NCI-H345 treated with DMSO at 0.1 percent for 48 hours (cell line): ENCODE measurements around the gene NFIA.

Experiments
- DNase-seq: peaks from one replicate; lab custom pipeline; 2025; ENCODE audit not compliant: unreplicated experiment; lab: John Stamatoyannopoulos, UW

The NFIA gene

DNA sequence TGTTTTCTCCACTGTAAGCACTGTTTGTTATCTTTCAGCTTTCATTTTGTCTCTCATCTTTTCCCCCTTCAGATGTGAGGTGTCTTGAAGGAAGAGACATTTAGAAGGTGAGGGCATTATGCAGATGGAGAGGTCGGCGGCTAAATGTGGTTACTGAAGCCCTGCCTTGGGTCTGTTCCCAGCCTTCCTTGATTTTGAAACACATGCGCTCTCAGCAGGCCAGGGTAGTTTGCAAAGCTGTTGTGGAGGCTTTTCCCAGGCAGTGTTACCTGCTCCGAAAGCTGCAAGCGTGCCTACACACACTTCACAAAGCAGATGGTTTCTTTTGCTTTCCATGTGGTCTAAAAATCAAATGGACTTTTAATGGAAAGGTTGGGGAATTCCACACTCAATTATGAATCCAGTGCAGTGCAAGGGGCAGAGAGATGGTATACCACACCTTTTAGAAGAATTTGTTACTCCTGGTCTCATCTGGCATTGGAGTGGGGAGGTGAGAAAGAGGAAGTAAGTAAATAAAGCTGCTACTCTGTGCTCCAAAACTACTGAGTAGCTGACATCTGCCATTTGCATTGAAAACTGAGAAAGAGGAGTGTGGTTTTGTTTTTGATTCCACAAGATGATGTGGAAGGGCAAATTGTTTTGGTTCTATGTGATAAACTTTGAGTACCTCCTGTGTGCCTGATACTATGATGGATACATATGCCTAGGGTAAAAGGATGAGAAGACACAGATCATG, 91.9 kb downstream of the NFIA start:
- DNase-seq = no peak

DNA sequence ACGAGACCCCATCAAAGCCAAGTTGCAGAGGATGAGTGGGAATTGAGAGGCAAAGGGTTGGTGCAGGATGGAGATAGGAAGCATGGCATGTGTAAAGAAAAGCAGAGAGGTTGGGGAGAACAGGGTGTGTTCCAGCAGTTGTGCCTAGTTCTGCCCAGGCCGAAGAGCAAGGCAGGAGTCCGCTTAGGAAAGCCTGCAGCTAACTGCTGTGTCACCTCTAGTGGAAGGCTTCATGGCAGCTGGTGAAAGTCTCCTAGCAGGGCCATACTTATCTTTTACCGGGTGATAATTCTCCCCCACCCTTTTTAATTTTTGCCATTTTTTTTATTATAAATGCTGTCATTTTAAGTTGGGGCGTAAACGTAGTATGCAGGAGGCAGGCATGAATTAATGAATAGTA, 93.6 kb downstream of the NFIA start:
- no peak for DNase-seq

DNA sequence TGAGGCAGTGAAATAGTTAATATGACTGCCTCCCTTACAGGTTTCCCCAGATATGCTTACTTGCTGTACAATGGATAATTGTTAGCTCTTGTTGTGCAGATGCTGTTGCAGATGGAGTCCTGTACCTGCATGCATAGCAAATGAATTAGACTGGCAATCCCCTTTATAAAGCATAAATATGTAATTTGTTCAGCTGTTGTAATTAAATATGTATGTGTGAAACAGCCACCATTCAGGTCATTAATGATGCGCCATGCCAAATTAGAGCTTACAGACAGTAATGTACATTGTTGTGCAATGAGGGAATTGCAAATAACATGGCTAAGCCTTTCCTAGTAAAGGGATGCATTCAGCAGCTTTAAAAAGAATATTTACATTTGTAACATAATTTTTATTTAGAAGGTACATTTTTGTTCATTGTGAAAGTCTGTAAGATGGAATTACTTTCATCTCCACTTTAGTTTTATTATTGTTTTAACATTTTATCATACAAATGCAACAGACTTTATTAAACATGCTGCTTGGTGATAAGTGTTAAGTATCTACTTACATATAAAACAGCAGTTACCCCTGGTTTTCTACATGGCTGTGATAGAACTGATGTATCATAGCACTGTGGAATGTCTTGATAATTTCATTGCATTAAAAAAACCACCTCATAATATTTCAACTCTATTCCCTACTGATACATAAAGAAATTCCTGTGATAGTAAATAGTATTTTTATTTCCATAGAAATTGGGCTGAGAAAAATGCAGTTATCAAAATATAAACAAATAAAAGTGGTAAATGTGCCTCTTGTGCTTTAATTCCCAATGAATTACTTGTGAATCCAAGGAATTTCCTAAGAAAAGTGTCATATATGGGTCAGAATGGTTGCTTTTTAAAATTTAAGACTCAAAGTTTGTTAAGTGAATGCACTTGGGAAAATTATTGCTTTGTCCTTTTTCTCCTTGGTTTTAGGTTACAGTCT, 99.0 kb downstream of the NFIA start:
- DNase-seq = no peak

DNA sequence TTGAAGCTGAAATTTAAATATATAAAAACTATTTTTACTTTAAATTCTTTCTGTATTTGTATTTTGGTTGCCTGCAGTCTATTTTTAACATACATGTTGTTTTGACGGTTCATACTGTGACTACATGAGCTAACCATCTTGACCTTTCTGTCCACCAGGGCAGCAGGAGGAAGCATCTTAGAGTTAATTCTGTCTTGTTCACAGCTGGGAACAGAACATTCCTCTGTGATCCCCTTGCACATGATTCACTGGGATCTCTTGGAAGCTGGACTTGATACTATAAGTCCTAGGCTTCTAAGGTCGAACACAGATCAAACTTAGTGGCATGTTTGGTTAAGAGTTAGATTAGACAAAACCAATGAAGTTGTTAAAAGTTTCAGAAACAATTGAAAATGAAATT, 99.7 kb downstream of the NFIA start:
- no peak for DNase-seq

DNA sequence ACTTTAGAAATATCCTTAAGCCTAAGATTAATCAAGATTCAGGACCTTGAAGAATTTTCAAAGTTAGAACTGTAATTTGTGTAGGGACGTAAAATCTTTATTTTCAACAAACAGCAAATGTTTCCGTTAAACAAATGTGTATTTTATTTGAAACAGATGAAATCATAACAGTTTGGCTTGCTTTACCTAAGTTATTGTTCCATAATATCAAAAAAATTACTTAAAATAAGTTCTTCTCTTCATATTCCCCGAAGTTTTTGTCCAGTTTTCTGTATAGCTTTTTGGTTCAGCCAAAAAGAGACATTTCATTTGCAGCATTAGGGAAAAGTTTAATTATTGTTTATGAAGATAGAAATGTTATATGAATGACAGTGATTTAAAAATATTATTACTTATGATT, 100.1 kb downstream of the NFIA start:
- no peak for DNase-seq

DNA sequence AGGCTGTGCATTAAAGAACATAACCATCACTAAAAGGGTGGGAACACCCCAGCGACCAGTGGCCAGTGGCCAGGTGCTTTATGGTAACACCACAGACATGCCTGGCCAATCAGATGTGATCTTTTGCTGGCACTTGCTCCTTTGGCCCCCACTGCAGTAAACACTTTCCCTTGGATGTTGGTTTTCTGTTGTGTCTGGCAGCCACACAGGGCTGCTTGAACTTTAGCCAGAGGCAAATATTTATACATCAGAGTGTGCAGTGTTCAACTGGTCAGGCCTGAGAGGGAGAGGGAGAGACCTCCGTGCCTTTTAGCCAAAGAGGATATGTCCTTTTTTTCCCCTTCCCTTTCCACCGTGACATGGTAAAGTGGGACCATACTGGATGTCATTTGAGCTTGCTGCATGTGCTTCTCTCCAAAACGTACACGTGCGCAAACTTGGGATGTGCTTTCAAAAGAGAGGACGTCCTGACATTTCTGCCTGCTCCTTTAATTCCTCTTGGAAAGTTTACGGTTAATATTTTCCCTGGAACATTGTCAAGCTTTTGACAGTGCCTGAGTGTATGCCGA, 101.2 kb downstream of the NFIA start:
- DNase-seq = no peak

DNA sequence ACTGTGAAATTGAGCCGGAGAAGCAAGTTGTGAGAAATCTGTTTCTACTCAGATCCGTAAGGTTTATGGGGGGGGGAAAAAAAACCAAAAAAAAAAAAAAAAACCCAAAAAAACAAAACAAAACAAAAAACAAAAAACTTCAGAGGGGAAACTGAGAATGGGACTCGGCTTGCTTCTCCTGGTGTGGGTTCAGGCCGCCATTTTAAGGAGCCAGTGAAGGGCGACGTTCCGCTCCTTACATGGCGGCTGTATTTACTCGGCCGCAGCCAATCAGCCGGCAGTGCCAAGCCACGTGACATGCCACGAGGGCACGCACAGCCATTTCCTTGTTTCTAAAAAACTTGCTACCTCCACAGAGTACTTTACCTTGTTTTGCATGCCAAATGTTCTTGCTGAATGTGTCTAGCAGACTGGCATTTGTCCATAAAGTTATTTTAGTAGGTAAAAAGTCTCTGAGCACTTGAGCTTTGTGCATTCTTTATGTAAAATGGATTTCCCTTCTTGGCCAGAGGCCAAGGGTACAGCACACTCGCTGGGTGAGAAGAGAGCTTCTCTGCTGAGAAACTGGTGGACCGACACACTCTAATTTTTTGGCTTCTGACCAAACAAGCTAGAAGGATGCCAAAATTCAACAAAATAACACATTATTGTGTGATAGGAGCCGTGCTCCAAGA, 101.8 kb downstream of the NFIA start:
- DNase-seq = peak; percentile 57

DNA sequence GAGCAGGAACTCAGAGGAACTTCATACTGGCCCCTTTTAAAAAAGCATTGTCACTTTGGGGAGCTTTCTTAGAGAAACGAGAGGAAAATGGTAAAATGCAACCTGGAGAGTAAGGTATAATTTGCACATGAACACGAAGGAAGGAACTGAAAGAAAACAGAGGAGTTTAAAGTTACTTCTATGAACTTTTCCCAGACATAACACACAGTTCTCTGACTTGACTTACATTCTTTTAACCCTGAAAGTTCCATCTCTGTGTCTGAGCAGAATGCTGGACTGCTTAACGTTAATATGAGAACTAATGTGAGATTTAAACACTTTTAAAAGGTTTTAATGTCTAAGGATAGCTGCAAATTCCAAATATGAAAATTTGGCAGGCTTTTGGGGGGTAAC, 102.3 kb downstream of the NFIA start:
- DNase-seq = no peak

DNA sequence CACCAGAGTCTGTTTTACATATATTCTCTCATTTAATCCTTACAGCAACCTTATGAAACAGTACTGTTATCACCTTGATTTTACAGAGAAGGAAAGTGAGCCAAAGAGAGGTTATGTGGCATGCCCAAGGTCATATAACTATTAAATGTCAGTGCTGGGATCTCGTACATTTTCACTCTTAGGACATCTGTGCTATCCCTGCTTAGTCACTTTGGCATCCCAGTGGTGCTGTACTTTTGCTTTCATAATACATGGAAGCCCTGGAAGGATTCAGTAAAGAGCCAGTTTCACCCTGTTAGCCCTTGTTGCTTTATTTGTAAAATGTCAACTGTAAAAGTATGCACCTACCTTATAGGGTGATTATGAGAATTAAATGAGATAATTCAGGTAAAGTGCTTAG, 104.4 kb downstream of the NFIA start:
- DNase-seq = no peak

DNA sequence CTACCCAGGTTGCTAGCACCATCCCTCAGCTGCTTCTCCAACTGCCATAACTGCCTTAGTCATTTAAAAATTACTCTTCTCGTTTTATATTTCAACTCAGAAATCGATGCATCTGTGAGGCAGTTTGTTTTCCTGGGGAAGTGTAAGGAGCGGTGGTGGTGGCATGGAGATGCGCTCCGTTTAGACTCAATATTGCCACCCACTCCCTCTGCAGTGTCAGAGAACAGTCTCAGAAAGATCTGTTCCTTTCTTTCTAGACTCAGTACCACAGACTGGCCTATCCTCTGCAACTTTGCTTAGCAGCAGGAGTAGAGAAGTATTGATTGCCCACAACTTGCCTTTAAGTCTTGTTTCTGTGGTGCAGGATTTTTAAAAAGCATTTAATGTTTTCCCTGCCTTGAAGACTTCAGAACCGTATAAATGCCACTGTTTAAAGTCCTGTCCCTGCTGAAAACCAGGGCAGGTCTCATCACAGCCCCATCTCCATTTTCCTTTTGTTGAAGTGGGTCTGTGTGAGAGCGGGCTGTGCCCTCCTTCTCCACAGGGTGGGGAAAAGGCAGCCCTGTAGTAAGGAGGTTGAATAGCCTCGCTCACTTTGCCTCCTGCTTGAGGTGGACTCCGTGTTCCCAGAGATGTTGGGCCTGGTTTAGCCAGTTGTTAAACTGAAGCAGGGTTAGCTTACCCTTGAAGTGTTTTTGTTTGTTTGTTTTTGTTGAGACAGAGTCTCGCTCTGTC, 105.2 kb downstream of the NFIA start:
- no peak for DNase-seq

DNA sequence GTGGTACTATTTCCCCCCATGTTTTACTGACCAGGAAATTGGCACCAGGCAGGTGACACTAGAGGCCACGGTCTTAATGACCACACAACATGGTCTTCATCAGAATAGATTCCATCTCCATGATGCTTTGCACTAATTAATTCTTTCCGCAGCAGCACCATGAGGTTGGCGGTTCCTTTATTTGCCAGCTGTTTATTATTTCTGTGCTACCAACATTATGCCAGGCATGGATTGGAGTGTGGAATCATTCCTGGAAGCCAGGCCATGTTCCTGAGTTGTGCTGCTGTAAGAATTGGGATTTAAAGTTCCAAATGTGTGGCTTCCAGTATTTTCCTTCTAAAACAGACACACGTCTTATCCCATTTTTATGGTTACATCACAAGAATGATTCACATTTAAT, 107.8 kb downstream of the NFIA start:
- DNase-seq = no peak

DNA sequence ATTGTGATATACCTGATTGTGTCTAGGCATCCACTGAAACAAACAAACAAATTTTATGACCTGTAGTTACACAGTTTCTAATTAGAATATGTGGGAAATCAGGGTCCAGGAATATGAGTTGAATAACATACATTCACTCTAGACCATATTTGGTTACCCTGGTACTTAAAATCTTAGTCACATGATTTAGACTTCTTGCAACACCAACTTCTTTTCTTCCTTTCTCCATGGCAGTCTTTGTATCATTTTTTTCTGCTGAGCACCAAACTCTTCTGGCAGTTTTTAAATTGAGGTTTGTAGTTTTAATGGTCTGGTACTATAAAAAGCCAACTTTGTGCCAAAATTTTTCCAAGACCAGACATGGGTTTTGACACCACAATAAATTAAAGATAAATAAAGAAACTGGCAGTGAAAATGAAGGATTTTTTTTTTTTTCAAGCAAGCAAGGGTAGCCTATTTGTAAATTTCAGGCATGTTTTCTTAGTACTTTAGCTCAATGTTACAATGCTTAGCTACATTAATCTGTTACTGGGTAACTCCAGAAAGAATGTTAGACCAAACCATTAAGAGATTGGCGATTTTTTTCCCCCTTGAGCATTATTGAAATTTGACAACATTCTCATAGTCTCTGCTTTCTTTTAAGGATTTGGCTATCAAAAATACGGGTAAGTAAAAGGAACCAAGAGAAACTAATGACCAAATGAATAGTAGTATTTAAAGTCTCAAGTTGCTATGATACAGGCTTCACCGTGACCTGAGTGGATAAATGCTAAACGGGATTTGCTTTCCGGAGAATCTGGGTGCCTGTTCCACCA, 108.5 kb downstream of the NFIA start:
- DNase-seq = no peak

DNA sequence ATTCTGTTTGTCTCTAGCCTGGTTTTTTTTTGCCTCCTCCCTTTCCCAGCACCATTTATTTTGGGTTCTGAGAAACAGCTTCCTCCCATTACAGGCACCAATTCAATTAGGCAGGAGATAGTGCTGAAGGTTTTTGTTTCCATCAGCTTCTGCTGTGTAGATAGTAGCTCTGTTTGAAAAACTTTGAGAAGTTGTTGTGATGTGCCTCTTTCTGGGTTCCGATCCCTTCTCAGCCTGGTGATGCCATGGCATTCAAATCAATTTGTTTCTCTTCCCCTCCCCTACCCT, 109.0 kb downstream of the NFIA start:
- DNase-seq = no peak

DNA sequence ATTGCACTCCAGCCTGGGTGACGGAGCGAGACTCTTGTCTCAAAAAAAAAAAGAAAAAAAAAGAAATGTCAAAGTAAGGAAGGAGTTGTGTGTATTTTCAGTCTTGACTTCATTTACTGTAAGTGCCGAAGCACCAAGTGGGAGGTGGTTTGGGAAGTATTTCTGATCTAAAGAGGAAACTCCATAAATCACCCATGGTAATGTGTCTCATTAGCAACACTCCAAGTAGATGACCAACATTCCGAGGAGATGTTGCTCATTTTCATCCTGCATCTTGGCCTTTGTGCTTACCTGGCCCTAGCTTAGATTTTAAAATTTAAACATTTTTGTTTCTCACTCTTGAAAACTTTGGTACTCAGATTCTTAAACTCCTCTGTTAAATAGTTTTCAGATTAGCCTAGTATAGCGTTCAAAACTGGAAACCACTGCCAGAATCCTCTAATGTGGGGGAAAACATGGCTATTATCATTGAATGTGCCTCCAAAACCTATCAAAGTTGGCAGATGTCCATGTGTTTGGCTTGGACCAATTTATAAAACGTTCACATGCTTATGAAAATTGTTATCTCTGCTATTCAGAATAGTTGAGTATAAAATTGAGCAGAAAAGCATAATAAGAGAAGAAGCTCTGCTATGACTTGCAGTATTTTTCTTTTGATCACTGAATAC, 110.4 kb downstream of the NFIA start:
- no peak for DNase-seq

DNA sequence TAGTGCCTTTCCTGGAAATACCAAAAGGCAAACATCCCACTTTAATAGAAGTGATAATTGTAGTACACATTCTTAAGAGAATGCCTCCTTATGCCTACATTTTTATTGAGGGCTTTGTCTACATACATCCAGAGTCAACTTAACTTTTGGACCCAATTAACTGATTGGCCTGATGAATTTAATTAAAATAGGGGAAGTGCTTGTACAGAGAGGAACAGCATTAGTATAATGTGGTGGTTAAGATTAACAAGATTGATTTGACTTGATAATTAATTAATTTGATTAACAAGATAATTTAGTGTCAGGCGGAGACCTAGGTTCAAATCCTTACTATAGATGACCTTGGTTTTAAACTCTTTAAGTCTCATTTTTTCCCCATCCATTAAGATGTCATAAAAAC, 111.4 kb downstream of the NFIA start:
- DNase-seq = no peak

DNA sequence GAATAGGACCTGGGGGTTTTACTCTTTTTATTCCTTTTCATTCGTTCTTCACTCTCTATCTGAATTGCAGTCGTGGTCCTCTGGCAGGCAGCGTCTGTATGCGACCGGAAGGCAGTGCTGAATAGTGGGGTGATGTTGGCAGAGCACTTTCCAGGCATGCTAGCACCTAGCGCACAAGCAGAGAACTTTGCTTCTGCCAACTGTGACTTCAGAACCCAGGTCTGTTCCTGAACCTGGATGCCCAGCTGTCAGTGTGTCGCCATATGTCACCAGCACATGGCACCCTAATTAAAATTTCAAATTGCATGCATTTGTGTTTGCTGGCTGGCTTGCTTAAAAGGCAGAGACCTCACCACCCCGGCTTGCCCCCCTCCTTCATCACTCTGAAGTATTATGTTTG, 116.2 kb downstream of the NFIA start:
- DNase-seq = no peak

DNA sequence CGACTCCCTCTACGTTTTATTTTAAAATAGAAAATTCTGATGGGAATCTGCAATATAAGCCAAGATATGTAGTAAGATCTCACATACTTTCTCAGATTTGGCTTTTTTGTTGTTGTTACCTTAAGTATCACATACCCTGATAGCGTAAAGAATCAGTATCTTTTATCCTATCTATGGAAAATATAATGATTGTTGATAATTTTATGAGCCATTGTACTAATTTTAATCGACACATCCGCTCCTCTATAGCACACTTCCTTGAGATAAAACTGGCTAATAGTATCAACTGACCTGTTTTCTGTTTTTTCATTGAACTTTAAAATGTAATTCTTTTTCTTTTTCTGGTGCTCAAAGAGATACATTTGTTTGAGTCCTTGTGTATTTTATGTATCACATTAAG, 118.7 kb downstream of the NFIA start:
- DNase-seq = no peak

DNA sequence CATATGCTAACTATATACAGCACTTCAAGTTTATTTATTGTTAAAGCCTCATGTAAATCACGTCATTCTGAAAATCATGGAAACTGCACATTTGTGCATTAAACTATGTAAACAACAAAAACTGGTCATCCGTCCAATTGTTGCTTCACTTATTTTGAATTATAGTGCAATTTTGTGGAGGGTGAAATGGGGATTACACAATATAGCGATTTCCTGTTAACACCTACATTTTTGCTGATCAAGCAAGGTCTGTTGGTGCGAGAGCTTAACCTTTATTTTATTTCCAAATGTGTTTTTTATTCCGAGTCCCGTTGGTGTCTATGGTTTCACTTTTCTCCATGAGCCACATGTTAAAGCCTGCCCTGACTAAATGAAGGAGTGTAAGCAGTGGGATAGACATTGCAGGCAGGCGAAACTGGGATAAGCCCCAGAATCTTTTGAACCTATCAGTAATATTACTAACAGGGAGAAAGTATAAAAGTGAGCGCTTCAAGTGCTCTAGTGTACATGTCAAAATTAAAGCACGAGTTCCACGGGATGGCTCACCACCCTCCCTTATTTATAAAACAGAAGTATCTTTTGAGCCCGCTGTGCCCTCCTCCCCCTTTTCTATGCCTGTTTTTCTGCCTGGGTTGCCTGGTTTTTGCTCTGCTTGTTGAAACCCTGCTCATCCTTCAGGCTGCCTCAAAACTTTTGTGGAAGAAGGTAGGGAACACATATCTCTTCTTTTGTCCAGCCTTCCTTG, 120.7 kb downstream of the NFIA start:
- no peak for DNase-seq

DNA sequence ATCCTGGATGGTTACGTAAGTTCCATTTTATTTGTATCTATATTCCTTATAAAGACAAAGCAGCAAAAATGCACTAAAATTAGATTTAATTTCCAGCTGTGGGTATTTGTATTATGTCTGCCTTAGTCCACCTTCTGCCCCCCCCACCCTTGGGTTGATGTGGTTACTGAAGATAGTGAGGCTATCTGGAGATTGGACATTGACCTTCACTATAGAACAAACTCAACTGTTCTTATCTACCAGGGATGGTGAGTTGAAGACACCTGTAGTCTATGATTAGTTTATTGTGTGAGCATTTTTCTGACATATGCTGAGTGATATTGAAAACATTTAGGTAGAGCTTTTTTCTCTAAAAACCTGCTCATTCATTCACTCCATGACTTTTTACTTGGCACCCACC, 122.2 kb downstream of the NFIA start:
- DNase-seq = no peak
